DMS153 (cell line): ENCODE results near the gene ENTPD1.
"Not testable (repeated sequence)": the region's sequence is repeated elsewhere in the genome, so short reads cannot be mapped to it uniquely, and the experiment has no call there.

ENCODE experiments used
- DNase-seq: peaks from one replicate; lab custom pipeline; 2025; lab: John Stamatoyannopoulos, UW

ENTPD1 gene

GRCh38 chr10:95796504-95796903 lies 40.5 kb downstream of the ENTPD1 start:
- DNase-seq, result no peak

DNA sequence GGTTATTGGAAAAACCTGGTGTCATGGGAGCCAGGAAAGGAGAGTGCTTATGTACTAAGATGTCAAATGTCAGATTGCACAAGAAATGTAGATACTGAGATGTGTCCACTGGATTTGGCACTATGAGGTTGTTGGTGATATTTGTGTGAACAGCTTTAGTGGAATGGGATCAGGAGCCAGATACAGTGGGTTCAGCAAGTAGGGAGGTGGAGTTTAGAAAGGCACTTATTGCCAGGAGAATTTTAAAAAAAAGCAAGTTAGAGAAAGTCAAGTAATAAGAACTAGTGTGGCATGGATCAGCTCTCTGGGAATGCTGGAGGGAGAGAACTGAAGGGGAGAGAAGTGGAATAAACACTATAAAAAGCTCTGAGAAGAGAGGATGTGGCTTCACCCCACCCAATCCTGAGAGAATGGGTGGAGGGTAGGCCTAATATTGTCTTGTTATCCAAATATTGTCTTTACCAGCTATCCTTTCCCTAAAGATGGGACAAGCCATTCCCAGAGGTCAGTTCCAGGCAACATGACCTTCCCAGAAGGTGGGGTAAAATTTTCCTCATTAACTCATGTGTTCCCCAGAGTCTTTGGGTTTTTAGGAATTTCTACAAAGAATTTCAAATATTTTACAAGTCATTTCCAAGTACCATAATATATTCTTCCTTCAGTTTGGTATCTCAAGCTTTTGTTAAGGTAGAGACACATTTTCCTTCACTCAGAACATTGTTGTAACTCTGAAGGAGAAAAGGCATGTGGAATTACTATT lies 42.3 kb downstream of the ENTPD1 start:
- DNase-seq, result no peak

DNA sequence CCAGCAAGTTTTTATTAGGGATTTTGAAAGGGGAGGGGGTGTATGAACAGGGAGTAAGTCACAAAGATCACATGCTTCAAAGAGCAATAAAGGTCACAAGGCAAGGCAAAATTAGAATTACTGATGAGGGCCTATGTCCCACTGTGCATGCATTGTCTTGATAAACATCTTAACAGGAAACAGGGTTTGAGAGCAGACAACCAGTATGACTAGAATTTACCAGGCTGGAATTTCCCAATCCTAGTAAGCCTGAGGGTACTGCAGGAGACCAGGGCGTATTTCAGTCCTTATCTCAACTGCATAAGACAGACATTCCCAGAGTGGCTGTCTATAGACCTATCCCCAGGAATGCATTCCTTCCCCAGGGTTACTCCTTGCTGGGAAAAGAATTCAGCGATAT lies 44.3 kb downstream of the ENTPD1 start:
- not testable (repeated sequence) for DNase-seq

- DNase-seq, result not testable (repeated sequence)
Observed at GRCh38 chr10:95806687-95807380, 50.9 kb downstream of the ENTPD1 start.

GRCh38 chr10:95808705-95809308 lies 52.8 kb downstream of the ENTPD1 start:
- not testable (repeated sequence) for DNase-seq

DNA sequence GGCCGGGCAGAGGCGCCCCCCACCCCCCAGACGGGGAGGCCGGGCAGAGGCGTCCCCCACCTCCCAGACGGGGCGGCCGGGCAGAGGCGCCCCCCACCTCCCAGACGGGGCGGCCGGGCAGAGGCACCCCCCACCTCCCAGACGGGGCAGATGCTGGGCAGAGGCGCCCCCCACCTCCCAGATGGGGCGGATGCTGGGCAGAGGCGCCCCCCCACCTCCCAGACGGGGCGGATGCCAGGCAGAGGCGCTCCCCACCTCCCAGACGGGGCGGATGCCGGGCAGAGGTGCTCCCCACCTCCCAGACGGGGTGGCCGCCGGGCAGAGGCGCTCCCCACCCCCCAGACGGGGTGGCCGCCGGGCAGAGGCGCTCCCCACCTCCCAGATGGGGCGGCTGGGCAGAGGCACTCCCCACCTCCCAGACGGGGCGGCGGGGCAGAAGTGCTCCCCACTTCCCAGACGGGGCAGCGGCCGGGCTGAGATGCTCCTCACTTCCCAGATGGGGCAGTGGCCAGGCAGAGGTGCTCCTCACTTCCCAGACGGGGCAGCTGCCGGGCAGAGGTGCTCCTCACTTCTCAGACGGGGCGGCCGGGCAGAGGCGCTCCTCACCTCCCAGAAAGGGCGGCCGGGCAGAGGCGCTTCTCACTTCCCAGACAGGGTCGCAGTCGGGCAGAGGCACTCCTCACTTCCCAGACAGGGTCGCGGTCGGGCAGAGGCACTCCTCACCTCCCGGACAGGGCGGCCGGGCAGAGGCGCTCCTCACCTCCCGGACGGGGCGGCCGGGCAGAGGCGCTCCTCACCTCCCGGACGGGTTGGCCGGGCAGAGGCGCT lies 53.6 kb downstream of the ENTPD1 start:
- no peak for DNase-seq

GRCh38 chr10:95810198-95810976 lies 54.4 kb downstream of the ENTPD1 start:
- DNase-seq, result no peak

DNA sequence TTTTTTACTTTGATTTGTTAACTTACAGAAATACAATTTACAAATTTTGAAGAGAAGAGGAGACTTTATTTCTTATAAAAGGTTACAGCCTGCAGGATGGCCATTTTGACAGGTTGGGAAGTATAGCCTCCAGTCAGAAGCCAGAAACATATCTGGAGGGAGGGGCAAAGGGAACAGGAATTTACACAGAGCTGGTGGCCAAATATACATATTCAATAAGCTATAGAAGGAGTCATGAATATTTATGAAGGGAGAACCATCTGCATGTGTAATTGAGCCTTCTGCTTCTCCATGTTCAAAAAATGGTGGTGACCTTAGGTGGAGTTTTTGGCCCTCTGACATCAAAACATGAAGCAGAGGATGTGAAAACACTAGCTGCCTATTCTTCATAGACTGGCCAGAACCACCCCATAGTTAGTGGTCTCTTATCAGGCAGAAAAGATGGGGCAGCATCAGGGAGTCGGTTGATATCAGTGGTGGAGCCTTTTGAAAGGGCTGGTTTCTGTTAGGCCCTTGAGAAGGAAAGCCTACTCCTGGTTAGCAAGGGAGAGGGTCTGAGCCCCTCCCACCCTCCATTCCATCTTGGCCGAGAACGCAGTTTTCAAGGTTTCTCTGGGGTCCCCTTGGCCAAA lies 57.2 kb downstream of the ENTPD1 start:
- no peak for DNase-seq

DNA sequence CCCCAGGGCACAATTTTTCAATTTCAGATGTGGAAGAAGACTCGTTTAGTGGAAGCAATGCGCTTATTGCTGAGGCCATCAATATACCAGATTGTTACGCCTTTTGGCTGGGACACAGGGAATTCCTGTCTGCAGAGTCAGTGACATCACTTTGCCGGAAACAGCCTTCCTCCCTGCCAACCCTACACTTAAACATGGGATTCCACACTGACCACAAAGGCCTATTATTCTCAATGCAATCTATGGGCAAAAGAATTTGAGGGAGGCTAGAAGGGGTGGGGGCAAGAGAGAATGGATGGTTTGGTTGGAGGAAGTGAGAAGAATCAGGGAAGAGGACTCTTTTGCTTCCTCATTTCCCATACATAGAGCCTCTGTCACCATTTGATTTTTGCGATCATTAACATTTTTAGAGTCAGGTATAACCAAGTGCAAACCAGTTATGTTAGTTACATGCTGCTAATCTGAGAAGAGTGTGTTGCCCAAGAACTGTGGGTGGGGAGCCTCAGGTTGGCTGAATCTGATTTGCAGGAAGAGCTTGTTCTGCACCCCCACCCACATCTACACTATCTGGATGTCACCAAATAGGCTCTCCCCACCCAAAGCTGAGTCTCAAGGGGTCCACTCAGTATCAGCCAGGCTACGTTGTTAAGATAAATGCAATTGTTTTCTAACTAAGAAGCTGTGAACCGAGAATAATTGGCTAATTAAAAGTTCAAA lies 58.2 kb downstream of the ENTPD1 start:
- no peak for DNase-seq

DNA sequence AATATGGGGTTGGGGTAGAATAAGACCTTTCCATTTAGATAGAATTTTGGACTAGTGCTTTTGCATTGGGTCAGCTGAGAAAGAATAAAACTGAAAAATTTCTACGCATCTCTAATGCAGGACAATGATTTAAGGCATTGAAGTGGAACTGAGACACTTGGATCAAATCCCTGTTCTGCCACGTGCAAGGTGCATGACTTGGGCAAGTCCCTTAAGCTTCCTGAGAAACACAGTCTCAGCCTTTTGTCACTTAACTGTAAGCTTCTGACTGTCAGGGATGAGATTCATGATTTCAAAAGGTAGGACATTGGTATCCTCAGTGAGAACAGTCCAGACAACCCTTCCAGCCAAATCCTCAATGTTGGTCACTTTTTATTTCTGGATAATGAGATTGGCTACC lies 59.2 kb downstream of the ENTPD1 start:
- no peak for DNase-seq

DNA sequence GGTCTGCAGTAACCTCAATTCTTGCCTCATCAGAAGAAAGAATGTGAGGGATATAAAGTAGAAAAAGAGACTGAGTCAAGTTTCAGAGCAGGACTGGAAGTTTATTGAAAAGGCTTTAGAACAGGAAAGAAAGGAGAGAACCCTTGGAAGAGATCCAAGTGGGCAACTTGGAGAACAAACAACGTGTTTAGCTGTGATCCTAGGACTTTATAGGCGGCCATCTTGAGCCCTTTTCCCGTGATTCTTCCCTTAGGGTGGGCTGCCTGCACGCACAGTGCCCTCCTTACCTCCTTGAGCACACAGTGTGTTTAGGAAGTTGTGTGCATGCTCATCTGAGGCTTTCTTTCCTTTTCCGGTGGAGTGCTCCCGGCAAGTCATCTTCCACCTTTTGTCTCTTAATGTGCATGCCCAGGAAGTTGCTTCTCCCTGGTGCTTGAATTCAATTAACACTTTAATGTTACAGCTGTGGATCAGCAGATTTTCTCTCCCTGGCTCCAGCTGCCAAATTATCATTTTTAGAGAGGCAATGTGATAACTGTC lies 59.8 kb downstream of the ENTPD1 start:
- no peak for DNase-seq

DNA sequence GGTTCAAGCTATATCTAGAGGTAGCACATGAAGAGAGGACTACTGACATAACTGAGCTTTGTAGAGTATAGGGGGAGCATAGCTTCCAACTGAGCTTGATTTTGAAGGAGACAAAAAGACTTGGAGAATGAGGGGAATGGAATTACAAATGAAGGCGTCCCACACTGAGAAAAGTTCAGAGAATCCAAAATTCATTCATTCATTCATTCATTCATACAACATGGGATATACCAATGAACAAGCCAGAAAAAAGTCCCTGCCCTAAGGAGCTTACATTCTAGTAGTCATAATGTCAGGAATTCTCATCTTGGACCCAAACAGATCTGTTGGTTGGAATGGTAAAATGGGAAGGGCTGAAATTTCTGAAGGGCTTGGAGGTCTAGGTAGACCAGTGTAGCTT lies 62.0 kb downstream of the ENTPD1 start:
- no peak for DNase-seq

- DNase-seq, result no peak
Observed at GRCh38 chr10:95818668-95819067, 62.7 kb downstream of the ENTPD1 start.

DNA sequence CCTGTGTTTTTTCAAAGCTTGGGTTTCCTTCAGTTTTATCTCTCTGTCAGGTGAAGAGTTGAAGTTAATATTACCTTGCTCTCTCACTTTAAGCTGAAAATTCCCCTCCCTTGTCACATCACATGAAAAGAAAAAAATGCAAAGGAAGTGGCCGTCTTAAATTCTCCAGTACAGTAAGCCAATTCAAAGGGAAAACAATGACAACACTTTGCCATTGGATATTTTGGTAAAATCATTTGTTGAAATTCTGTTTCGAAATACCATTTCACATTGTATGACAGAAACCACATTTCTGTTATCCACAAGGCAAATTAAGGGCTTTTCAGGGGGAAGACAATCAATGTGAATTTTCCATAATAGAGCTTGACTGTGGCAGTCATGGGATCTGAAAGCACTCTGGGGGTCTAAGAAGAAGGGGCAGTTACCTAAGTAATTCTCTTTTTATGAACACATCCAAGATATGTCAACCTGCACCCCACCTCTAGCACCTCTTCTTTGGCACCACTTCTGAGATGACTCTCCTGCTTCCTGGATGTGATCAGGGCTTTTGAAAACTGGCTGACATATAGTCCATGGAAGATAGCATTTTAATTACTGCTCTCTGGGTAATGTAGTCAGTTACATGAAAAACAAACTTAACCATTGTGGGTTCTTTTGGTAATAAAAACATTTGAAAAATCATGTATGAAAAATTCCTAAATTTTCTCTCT lies 63.8 kb downstream of the ENTPD1 start:
- no peak for DNase-seq

- no peak for DNase-seq
Observed at GRCh38 chr10:95820363-95820762, 64.4 kb downstream of the ENTPD1 start.

DNA sequence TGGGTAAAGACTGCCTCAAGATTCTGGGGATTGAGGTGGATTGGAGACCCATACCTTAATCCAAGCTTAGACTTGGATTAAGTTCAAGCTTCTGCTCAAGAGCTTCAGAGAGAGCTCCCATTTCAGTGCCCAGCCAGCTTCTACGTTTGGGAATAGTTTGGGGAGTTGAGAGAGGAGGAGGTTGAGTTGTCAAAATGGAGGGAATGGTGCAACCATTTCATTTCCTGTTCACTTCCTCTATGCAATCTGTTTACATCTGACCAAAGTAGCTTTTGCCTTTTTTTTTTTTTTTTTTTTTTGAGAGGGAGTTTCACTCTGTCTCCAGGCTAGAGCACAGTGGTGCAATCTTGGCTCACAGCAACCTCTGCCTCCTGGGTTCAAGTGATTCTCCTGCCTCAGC lies 65.8 kb downstream of the ENTPD1 start:
- DNase-seq, result no peak

DNA sequence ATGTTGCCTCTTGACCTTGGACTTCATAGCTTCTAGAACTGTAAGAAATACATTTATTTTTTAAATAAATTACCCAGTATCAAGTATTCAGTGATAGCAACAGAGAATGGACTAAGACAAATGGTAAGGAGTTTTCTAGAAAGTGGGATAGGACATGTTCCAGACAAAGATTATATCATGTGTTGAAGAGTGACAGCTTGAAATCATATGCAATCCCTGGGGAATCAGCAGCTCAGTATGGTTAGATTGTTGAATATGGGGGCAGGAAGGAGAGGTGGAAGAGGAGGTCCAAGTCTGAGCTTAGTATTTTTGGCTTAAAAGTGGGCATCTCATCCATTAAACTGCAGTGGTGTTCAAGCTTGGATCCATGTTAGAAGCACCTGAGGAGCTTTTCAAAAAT lies 74.1 kb downstream of the ENTPD1 start:
- DNase-seq, result no peak

DNA sequence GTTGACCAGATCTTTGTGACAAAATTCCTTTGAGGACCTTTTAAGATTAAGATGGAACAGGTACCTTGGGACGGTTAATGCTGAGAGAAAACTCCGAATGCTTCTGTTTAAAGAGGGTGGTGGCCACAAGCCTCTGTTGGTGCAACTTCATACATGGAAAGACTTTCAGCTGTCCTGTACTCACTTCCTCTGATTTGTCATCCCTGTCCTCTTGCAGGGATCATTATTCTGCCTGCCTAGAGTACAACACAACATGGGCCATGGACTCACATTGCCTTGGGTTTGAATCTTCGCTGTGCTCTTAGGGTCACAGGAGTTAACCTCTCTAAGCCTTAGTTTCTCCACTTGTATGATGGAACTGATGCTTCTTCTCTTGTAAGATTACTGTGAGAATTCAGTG lies 75.1 kb downstream of the ENTPD1 start:
- no peak for DNase-seq

DNA sequence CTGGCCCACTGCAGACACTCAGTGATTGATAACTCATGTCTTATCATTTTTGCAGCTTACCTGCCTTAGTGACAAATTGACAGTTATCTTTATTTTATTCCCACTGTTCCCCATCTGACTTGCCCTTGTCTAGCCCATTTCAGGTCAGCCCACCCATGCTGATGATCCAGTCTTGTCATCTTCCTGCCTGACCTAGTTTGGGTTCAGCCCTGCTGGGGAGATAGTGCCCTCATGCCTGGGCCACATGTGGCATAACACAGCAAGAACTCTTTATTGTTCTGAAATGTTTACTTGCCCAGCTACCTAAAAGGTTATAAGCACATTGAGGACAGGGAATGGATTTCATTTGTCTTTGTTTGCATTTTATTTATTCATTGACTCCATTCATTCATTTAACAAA lies 75.6 kb downstream of the ENTPD1 start:
- DNase-seq, result no peak
